NCI-H2081 (cell line): Measurements from ENCODE around the gene ERVH48-1.
"Not testable (repeated sequence)": the region's sequence is repeated elsewhere in the genome, so short reads cannot be mapped to it uniquely, and the experiment has no call there.

Experiments
- DNase-seq, 2 experiments: peaks; one replicate each; lab custom pipeline; 2025; lab: John Stamatoyannopoulos, UW

Gene ERVH48-1

GRCh38 chr21:42925114-42925926 lies at the start of gene ERVH48-1:
ERVH48-1 (minus strand) TSS chr21:42925630; CDS start chr21:42919006, 6,624 bp downstream.
- DNase-seq, result no peak

DNA sequence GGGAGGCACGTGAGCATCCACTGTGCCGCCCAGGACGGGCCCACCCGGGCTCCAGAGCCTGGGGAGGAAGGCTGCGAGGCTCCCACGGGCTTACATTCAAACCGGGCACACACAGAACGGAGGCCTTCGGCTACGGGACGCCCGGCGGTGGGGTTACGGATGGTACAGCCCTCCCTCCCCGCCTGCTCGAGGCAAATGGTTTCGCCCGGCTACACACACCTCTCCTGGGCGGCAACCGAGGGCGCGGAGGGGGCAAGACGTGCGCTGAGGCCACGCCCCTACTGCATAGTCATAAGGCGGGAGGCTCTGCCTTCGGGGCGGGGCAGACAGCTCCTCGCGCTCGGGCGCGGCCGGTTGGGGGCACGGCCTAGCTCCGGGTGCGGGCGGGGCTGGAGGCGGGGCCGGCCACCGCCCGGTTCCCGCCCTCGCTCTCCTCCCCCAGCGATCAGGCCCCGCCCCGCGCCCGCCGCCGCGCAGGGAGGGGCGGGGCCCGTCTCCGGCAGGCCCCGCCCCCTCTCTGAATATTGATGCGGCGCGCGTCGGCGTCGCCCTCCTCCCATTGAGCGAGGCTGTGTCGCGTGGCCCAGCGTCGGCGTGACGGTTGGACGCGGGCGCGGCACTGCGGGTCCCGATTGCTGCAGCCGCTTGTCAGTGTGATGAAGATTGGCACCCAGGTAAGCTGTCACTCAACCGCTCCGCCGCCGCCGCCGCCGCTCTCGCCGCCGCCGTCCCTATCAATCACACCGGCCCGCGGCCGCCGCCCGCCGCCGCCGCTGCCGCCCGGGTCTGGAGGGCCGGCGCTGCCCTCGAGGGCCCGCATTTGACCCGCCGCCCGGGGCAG lies 48.8 kb upstream of the ERVH48-1 start, which contains the start of gene PKNOX1:
PKNOX1 (plus strand) TSS at position 572 of the 841 bp plus-strand sequence. CDS start 29,820 bp downstream, outside the sequence.
- DNase-seq, result peak; percentile 95 to 96

DNA sequence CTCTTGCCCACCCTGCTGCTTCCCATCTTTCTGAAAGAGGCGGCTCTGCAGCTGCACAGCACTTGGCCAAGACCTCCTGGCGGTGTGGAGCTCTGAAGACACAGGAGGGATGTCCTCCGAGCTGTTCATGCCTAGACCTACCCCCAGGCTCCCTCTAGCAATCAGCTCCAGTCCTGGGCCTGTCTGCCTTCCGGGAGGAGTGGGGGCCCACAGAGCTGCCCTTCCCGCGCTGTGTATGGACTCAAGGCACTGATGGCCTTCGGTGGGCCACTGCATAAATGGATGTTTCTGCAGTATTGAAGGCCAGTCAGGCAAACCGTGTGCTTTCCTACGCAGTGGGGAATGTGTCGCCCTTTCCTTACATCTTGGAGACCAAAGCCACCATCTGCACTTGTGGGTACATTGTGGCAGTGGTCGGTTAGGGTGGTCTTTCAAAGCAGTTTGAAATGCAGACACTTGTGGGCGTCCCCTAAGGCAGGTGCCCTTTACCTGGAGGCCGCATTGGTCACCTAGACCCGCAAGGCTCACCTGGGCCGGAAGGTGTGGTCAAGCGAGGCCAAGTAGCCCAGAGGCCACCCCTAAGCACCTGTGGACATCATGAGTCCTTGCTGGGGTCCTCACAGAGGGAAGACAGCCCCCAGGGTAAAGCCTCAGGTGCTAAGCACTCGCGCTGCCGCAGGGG lies 48.0 kb upstream of the ERVH48-1 start:
- DNase-seq, result no peak

DNA sequence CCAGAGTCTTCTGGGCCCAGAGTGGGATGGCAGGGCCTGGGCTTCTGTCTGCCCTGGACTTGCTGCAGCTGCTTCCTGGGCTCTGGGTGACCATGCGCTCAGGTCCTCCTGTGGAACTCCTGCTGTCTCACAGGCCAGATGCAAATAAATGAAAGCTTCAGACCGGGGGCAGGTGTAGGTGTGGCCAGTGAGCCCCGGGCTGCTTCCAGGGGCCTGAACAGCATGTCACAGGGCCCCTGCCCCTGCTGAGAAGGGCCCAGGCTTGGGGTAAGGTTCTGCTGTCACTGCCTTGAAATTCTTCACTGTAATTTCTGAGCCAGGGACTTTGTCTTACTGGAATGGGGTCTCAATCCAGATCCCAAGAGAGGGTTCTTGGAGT lies 46.5 kb upstream of the ERVH48-1 start:
- no peak for DNase-seq

GRCh38 chr21:42970946-42971653 lies 45.7 kb upstream of the ERVH48-1 start:
- DNase-seq, result no peak

DNA sequence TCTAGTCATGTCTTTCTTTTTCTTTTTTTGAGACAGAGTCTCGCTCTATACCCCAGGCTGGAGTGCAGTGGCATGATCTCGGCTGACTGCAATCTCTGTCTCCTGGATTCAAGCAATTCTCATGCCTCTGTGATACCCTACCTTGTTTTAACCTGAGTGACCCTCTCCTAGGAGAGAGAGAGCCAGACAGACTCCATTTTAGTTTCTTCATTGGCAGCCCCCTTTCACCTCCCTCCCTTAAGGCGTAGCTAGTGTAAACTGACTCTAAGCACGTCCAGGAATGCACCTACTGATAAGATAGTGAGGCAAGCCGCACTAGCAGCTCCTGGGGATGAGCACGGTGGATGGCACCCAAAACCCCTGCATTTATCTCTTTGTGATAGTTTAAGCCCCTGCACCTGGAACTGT lies 43.8 kb upstream of the ERVH48-1 start:
- DNase-seq, result no peak

- DNase-seq, result not testable (repeated sequence)
These were observed 42.2 kb upstream of the ERVH48-1 start for GRCh38 chr21:42967616-42968015.

DNA sequence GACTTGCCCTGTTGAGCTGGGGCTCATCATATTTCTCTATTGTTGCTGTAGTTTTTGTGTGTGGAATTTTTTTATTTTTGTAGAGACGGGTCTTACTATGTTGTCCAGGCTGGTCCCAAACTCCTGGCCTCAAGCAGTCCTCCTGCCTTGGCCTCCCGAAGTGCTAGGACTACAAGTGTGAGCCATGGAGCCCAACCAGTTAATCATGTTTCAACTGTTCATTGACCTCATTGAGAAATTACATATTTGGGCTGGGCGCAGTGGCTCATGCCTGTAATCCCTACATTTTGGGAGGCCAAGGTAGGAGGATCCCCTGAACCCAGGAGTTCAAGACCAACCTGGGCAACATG lies 39.8 kb upstream of the ERVH48-1 start:
- DNase-seq, result no peak

GRCh38 chr21:42964546-42965210 lies 39.2 kb upstream of the ERVH48-1 start:
- no peak for DNase-seq

GRCh38 chr21:42964086-42964485 lies 38.7 kb upstream of the ERVH48-1 start:
- no peak for DNase-seq

GRCh38 chr21:42962380-42963007 lies 37.1 kb upstream of the ERVH48-1 start:
- no peak for DNase-seq

DNA sequence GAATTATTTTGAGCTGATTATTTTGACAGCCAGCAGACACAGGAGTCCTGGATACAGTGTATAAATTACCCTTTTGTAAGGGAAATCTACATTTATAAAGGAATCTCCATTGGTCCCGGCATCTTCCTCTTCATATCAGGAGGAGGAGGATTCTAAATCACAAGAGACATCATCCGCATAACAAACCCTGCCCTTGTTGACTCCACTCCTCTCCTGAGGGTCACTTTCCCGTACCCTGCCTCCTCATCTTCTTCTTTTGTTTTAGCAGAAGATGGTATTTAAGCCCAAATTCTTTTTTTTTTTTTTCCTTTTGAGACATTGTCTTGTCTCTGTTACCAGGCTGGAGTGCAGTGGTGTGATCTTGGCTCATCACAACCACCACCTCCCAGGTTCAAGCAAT lies 34.3 kb upstream of the ERVH48-1 start:
- DNase-seq, result no peak

- DNase-seq, result not testable (repeated sequence)
These were observed 32.7 kb upstream of the ERVH48-1 start for GRCh38 chr21:42958122-42958521.

DNA sequence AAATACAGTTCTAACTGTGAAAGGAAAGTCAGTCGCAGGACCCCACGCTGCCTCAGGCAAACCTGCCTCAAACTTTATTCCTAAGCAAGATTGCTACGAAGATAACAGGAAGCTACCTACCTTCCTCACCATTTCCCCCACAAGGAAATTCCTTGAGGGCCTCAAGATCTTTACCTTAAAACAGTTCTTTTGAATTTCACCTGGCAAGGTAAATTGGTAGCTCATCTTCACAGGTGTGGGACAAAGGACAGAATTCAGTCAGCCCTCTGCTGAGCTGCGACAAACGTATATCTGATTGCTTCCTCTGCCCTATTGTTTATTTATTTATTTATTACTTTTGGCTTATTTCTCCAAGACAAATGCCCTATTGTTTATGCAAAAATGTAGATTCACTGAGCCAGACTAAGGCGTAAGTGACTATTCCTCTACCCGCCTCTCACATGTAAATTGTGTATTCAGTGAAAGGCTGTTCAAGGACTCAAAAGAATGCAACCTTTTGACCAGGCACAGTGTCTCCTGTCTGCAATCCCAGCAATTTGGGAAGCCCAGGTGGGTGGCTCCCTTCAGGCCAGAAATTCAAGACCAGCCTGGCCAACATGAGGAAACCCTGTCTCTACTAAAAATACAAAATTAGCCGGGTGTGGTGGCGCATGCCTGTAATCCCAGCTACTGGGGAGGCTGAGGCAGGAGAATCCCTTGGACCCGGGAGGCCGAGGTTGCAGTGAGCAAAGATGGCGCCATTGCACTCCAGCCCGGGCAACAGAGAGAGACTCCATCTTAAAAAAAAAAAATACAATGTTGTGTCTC lies 31.6 kb upstream of the ERVH48-1 start:
- no peak for DNase-seq

DNA sequence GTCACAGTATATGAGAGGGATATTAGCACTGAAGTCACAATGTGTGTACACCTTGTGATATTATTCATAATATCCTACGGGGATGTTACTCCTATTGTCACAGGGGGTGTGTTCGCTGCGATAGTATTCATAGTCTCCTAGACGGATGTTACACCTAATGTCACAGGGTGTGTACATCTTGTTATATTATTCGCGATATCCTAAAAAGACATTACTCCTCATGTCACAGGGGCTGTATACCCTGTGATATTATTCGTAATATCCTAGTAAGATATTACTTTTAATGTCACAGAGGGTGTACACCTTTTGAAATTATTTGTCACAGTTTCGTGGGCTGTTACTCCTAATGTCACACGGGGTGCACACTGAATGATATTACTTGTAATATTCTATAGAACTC lies 25.8 kb upstream of the ERVH48-1 start:
- not testable (repeated sequence) for DNase-seq

DNA sequence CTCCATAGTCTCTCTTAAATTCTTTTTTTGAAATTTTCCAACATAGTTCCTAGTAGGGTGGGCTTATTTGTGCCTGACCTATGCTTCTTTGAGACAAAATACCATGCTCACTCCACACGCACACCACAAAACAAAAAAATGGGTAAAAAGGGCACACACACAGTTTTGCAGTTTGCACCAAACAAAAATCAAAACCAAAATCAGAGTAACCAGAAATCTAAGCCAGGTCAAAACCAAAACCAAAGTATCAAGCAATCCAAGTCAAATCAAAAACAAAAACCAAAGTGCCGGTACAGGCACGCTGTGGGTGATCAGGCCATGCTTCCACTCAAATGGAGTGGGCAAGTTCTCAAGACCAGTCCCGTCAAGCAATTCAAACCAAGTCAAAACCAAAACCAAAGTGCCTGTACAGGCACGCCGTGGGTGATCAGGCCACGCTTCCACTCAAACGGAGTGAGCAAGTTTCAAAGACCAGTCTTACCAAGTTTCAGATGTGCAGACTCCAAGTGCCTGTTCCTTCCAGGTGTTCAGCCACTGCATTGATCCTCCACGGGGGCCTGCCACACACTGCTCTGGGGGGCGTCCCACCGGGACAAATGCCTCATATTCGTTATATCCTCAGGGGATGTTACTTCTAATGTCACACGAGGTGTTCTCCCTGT lies 23.8 kb upstream of the ERVH48-1 start:
- DNase-seq, result not testable (repeated sequence)

DNA sequence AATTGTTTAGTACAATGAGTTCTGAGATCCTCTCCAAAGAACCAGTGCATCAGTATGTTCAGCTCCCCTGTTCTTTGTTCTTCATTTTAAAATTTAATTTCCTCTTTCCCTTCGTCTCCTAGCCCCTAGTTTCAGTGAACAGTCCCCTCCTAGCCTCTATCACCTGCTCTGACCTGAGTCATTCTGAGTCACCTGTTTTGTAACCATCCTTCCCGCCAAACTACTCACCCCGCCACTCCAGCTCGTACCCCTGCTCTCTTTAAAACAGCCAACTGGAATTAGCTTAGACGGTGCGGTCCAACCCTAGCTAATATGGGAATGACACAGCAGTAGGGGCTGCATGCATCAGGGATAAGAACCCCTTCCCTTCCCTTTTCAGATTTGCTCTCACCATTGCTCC lies 16.8 kb upstream of the ERVH48-1 start:
- no peak for DNase-seq

DNA sequence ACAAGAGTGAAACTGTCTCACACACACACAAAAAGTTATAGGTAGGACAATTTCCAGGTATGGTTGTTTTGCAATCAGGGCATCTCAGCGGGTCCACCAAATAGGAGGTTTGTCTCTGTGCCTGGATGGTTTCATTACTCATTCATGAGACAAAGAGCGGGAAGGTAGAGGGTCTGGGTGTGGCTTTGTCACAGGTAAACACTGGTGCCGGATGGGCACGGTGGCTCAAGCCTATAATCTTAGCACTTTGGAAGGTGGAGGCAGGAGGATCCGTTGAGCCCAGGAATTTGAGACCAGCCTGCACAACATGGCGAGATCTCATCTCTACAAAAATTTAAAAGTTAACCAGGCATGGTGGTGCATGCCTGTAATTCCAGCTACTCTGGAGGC lies 16.3 kb upstream of the ERVH48-1 start:
- no peak for DNase-seq
